ENCODE measurements around the gene PTH1R. TPM values are rescaled to one million over a fixed set of nuclear protein-coding genes. Genes with fewer than 3 reads are reported as not detected.

PTH1R gene
- polyA plus RNA-seq, 2 of the 4 experiments (the other 2 are of a cell fraction), result 0.45 to 0.53 TPM

- TF ChIP-seq CTCF (IDR thresholded peaks at IDR 0.05), result no peak
- TF ChIP-seq CBX2 (IDR thresholded peaks at IDR 0.05; ENCODE audit: borderline replicate concordance, low read depth), result no peak
- TF ChIP-seq JUNB (IDR thresholded peaks at IDR 0.05), result no peak
- TF ChIP-seq TFCP2L1 (CRISPR knock-in tag; IDR thresholded peaks at IDR 0.05), result no peak
- TF ChIP-seq TP53 (CRISPR knock-in tag; IDR thresholded peaks at IDR 0.05), result no peak
Observed at GRCh38 chr3:46898321-46899150, 21.0 kb downstream of the PTH1R start (continued).

GRCh38 chr3:46899151-46900006 is 21.9 kb downstream of the PTH1R start:
- CTCF ChIA-PET, result interaction anchor here (1.0 to 2.4 kb wide), 3 partner anchors 10 to 32 kb away, joined by 4 to 20 read pairs (median 6); no protein-coding TSS in a partner anchor
- no peak for DNase-seq (ENCODE audit: low read depth in 1 of 2, low spot score in 1 of 2)
- no peak overlapping the region for H3K4me2 ChIP-seq
- TF ChIP-seq FOXS1 (CRISPR knock-in tag; IDR thresholded peaks at IDR 0.05) (no peak), HDAC2 (IDR thresholded peaks at IDR 0.05) (no peak), ESRRA (IDR thresholded peaks at IDR 0.05; ENCODE audit: borderline replicate concordance, low read length) (no peak), MAFK (IDR thresholded peaks at IDR 0.05; ENCODE audit: partially characterized antibody) (no peak), BCL3 (IDR thresholded peaks at IDR 0.05) (no peak), USF2 (IDR thresholded peaks at IDR 0.05) (no peak), CHD2 (IDR thresholded peaks at IDR 0.05; ENCODE audit: low read length, partially characterized antibody) (no peak), CEBPB (IDR thresholded peaks at IDR 0.05) (no peak), HOXA7 (CRISPR knock-in tag; IDR thresholded peaks at IDR 0.05) (no peak), SMC3 (IDR thresholded peaks at IDR 0.05) (no peak), ZC3H11A (IDR thresholded peaks at IDR 0.05) (no peak), NPAS2 (CRISPR knock-in tag; IDR thresholded peaks at IDR 0.05; ENCODE audit: borderline replicate concordance) (no peak), MAZ (IDR thresholded peaks at IDR 0.05; ENCODE audit: borderline replicate concordance, low read depth, low read length) (no peak), JUNB (IDR thresholded peaks at IDR 0.05) (no peak), TP53 (CRISPR knock-in tag; IDR thresholded peaks at IDR 0.05) (no peak), HEYL (CRISPR knock-in tag; IDR thresholded peaks at IDR 0.05) (no peak), MAX (IDR thresholded peaks at IDR 0.05) (no peak), FOSL2 (IDR thresholded peaks at IDR 0.05) (no peak), FOSL2 (CRISPR knock-in tag; IDR thresholded peaks at IDR 0.05) (no peak), SREBF2 (IDR thresholded peaks at IDR 0.05) (no peak), EHF (CRISPR knock-in tag; IDR thresholded peaks at IDR 0.05) (no peak)
- POLR2A ChIA-PET, result no interaction called here
- no peak for FAIRE-seq
- H3K27ac ChIP-seq, result no peak overlapping the region
- no peak overlapping the region for H3K4me3 ChIP-seq
- ATAC-seq, result no peak
- no peaks in the 10 kb centered on the region for H3K9me3 ChIP-seq
- WGBS (ENCODE audit: missing lambda C conversion rate), result 94% methylated on average over 10 of the region's 22 CpGs
- H3K4me1 ChIP-seq, result no peaks in the 10 kb centered on the region
